ENCODE data around the gene ZIC5. TPM values are rescaled to one million over a fixed set of nuclear protein-coding genes. Genes with fewer than 3 reads are reported as not detected.
"Not testable (repeated sequence)": the region's sequence is repeated elsewhere in the genome, so short reads cannot be mapped to it uniquely, and the experiment has no call there.

ZIC5 gene
- total and polyA plus RNA-seq, 2 of the 4 experiments (the other 2 are of a cell fraction): not detected

DNA sequence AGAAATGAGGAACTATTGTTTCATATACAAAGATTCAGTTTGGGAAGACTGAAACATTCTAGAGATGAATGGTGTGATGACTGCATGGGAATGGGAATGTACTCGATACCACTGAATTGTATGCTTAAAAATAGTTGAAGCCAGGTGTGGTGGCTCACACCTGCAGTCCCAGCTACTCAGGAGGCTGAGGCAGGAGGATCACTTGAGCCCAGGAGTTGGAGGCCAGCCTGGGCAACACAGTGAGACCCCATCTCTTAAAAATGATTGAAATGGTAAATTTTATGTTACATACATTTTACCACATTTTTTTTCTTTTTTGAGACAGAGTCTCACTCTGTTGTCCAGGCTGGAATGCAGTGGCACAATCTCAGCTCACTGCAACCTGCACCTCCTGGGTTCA lies 19.9 kb downstream of the ZIC5 start:
- no CpG with 5 or more reads among the region's 1 CpG for WGBS, 2 experiments (ENCODE audit: extremely low coverage in 2 of 2, insufficient read length in 1 of 2)

More for the DNA sequence above, 19.9 kb downstream of the ZIC5 start:
- H2BK15ac ChIP-seq (ENCODE audit: low read depth, low read length); dilution Hi-C loops (cut with HindIII; ENCODE audit: low sequenced_read_pairs, unreplicated experiment); H3K4me1 ChIP-seq (ENCODE audit: control insufficient read depth, insufficient read depth, low read length); H2AK9ac ChIP-seq (replicated peaks; ENCODE audit: low read depth, low read length, poor library complexity); H2BK5ac ChIP-seq (ENCODE audit: low read depth, low read length, poor library complexity, severe bottlenecking); H4K20me1 ChIP-seq (ENCODE audit: insufficient read depth, low read length); DNase-seq; H2AFZ ChIP-seq (replicated peaks; ENCODE audit: low read length, poor library complexity); H2BK20ac ChIP-seq (ENCODE audit: low read depth, low read length); H3K18ac ChIP-seq (ENCODE audit: low read depth, low read length); intact Hi-C loops (cut with micrococcal nuclease); H4K8ac ChIP-seq (ENCODE audit: low read depth in 2 of 2, low read length in 2 of 2); H3K14ac ChIP-seq (replicated peaks; ENCODE audit: low read depth, low read length); ATAC-seq (ENCODE audit: low read depth); H3K27ac ChIP-seq (ENCODE audit: insufficient read depth, low read length); H4K5ac ChIP-seq (ENCODE audit: low read depth, low read length); H3K4me3 ChIP-seq (ENCODE audit: insufficient read depth, low read depth, low read length); H3K4me2 ChIP-seq (ENCODE audit: low read depth, low read length); H4K91ac ChIP-seq (ENCODE audit: insufficient read depth, low read depth, low read length); H3K4ac ChIP-seq (ENCODE audit: low read depth, low read length); H2BK120ac ChIP-seq (ENCODE audit: low read depth, low read length); H3K23ac ChIP-seq (ENCODE audit: low read depth, low read length); H3K56ac ChIP-seq (ENCODE audit: extremely low read depth, insufficient read depth, low read length); H3K36me3 ChIP-seq (ENCODE audit: control insufficient read depth, insufficient read depth, low read length); H3K9me3 ChIP-seq (ENCODE audit: control insufficient read depth, insufficient read depth, low read length); H3K9me1 ChIP-seq (ENCODE audit: insufficient read depth, low read length); BruUV-seq (replicated peaks); H2AK5ac ChIP-seq (ENCODE audit: low read depth, low read length); H3K9ac ChIP-seq (ENCODE audit: low read depth, low read length); in situ Hi-C loops (cut with MboI; ENCODE audit: low sequenced_read_pairs); H3K79me1 ChIP-seq (ENCODE audit: low read depth in 1 of 2, low read length in 2 of 2); POLR2A ChIA-PET (ENCODE audit: unreplicated experiment): not testable (repeated sequence)
- H3K27me3 ChIP-seq (ENCODE audit: control insufficient read depth, insufficient read depth, low read length): peaks cover 70% of the 10 kb centered on the region
- CTCF ChIA-PET: interaction anchor here (0.6 kb wide), 2 partner anchors 11 to 236 kb away, joined by 3 to 6 read pairs; no protein-coding TSS in a partner anchor
